Vagina (tissue), 2 donors: ENCODE results near the gene MCM3.

ENCODE experiments used
- POLR2A ChIP-seq, 2 donors: fragments of 450-650 bp; IDR thresholded peaks; one replicate each; pipeline ENCODE4 v1.6.1; 2017; ENCODE audit warnings: antibody characterized with exemption in 2 of 2, mild to moderate bottlenecking in 2 of 2, moderate library complexity in 2 of 2
- POLR2AphosphoS5 ChIP-seq, 2 donors: sonication (generic); formaldehyde crosslinking; IDR thresholded peaks; one replicate each; pipeline ENCODE4 v1.9.0; 2017; ENCODE audit warnings: antibody characterized with exemption in 2 of 2, mild to moderate bottlenecking in 2 of 2, low read depth in 1 of 2; ENCODE audit not compliant: insufficient read depth in 1 of 2
- TF ChIP-seq, protein P1 (sequence below), 3 experiments: fragments of 450-650 bp in 2 of 3; fragments of 200-600 bp in 1 of 3; sonication (generic) in 1 of 3; IDR thresholded peaks; one replicate each; pipeline ENCODE4 v1.5.1; 2017 to 2019; ENCODE audit warnings: antibody characterized with exemption in 3 of 3, mild to moderate bottlenecking in 2 of 3, moderate library complexity in 2 of 3

DNA sequence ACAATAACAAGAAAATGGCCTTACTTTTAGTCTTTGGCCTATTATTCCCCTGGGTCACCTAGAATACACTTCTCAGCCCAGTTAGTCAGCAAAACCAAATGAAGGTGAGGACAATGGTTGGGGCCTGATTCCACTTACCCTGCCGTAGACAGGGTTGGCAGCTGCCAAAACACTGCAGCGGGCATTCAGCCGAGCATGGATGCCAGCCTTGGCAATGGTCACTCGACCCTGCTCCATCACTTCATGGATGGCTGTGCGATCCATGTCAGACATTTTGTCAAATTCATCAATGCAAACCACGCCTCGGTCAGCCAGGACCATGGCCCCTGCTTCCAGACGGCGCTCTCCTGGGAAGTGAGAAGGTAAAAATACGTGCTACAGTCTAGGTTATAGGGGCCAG, 8.4 kb downstream of the MCM3 start:
- TF ChIP-seq, protein P1, sequence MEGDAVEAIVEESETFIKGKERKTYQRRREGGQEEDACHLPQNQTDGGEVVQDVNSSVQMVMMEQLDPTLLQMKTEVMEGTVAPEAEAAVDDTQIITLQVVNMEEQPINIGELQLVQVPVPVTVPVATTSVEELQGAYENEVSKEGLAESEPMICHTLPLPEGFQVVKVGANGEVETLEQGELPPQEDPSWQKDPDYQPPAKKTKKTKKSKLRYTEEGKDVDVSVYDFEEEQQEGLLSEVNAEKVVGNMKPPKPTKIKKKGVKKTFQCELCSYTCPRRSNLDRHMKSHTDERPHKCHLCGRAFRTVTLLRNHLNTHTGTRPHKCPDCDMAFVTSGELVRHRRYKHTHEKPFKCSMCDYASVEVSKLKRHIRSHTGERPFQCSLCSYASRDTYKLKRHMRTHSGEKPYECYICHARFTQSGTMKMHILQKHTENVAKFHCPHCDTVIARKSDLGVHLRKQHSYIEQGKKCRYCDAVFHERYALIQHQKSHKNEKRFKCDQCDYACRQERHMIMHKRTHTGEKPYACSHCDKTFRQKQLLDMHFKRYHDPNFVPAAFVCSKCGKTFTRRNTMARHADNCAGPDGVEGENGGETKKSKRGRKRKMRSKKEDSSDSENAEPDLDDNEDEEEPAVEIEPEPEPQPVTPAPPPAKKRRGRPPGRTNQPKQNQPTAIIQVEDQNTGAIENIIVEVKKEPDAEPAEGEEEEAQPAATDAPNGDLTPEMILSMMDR (IDR thresholded peaks at IDR 0.05) = no peak
- TF ChIP-seq POLR2A (IDR thresholded peaks at IDR 0.05) (no peak), POLR2AphosphoS5 (IDR thresholded peaks at IDR 0.05; ENCODE audit: insufficient read depth in 1 of 2, low read depth in 1 of 2) (no peak)
